Measurements from ENCODE around the gene CDC20. TPM values are rescaled to one million over a fixed set of nuclear protein-coding genes. Genes with fewer than 3 reads are reported as not detected.

The CDC20 gene
- total and polyA plus RNA-seq, 2 of the 8 experiments (the other 6 are each of a cell fraction or from before 2014, with no cell fraction given): 214 to 221 TPM

DNA sequence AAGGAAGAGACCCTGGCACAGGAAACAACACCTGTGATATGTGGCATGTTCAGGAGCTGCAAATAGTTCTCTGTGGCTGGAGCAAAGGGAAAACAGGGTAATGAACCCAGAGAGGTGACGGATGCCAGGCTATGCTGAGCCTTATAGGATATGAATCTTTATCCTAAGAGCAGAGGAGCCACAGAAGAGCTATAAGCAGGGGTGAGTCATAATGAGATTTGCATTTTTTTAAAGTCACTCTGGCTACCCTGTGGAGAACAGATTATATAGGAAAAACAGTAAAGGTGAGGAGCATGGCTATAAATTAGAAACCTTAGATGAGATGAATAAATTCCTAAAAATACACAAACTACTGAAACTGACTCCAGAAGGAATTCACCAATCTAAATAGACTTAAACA is 34.0 kb upstream of the CDC20 start (continued):
- TF ChIP-seq, protein P1, sequence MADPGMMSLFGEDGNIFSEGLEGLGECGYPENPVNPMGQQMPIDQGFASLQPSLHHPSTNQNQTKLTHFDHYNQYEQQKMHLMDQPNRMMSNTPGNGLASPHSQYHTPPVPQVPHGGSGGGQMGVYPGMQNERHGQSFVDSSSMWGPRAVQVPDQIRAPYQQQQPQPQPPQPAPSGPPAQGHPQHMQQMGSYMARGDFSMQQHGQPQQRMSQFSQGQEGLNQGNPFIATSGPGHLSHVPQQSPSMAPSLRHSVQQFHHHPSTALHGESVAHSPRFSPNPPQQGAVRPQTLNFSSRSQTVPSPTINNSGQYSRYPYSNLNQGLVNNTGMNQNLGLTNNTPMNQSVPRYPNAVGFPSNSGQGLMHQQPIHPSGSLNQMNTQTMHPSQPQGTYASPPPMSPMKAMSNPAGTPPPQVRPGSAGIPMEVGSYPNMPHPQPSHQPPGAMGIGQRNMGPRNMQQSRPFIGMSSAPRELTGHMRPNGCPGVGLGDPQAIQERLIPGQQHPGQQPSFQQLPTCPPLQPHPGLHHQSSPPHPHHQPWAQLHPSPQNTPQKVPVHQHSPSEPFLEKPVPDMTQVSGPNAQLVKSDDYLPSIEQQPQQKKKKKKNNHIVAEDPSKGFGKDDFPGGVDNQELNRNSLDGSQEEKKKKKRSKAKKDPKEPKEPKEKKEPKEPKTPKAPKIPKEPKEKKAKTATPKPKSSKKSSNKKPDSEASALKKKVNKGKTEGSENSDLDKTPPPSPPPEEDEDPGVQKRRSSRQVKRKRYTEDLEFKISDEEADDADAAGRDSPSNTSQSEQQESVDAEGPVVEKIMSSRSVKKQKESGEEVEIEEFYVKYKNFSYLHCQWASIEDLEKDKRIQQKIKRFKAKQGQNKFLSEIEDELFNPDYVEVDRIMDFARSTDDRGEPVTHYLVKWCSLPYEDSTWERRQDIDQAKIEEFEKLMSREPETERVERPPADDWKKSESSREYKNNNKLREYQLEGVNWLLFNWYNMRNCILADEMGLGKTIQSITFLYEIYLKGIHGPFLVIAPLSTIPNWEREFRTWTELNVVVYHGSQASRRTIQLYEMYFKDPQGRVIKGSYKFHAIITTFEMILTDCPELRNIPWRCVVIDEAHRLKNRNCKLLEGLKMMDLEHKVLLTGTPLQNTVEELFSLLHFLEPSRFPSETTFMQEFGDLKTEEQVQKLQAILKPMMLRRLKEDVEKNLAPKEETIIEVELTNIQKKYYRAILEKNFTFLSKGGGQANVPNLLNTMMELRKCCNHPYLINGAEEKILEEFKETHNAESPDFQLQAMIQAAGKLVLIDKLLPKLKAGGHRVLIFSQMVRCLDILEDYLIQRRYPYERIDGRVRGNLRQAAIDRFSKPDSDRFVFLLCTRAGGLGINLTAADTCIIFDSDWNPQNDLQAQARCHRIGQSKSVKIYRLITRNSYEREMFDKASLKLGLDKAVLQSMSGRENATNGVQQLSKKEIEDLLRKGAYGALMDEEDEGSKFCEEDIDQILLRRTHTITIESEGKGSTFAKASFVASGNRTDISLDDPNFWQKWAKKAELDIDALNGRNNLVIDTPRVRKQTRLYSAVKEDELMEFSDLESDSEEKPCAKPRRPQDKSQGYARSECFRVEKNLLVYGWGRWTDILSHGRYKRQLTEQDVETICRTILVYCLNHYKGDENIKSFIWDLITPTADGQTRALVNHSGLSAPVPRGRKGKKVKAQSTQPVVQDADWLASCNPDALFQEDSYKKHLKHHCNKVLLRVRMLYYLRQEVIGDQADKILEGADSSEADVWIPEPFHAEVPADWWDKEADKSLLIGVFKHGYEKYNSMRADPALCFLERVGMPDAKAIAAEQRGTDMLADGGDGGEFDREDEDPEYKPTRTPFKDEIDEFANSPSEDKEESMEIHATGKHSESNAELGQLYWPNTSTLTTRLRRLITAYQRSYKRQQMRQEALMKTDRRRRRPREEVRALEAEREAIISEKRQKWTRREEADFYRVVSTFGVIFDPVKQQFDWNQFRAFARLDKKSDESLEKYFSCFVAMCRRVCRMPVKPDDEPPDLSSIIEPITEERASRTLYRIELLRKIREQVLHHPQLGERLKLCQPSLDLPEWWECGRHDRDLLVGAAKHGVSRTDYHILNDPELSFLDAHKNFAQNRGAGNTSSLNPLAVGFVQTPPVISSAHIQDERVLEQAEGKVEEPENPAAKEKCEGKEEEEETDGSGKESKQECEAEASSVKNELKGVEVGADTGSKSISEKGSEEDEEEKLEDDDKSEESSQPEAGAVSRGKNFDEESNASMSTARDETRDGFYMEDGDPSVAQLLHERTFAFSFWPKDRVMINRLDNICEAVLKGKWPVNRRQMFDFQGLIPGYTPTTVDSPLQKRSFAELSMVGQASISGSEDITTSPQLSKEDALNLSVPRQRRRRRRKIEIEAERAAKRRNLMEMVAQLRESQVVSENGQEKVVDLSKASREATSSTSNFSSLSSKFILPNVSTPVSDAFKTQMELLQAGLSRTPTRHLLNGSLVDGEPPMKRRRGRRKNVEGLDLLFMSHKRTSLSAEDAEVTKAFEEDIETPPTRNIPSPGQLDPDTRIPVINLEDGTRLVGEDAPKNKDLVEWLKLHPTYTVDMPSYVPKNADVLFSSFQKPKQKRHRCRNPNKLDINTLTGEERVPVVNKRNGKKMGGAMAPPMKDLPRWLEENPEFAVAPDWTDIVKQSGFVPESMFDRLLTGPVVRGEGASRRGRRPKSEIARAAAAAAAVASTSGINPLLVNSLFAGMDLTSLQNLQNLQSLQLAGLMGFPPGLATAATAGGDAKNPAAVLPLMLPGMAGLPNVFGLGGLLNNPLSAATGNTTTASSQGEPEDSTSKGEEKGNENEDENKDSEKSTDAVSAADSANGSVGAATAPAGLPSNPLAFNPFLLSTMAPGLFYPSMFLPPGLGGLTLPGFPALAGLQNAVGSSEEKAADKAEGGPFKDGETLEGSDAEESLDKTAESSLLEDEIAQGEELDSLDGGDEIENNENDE (IDR thresholded peaks at IDR 0.05; ENCODE audit: insufficient replicate concordance, low read length): no peak
- TF ChIP-seq MAX (IDR thresholded peaks at IDR 0.05): no peak
- no peak for TF ChIP-seq RBBP5 (IDR thresholded peaks at IDR 0.05; ENCODE audit: borderline replicate concordance, low read depth, low read length)
- no peak for TF ChIP-seq POLR2A (IDR thresholded peaks at IDR 0.05; ENCODE audit: control extremely low read depth in 1 of 2, low read depth in 2 of 2, low read length in 2 of 2)
- TF ChIP-seq, protein P2, sequence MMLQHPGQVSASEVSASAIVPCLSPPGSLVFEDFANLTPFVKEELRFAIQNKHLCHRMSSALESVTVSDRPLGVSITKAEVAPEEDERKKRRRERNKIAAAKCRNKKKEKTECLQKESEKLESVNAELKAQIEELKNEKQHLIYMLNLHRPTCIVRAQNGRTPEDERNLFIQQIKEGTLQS (IDR thresholded peaks at IDR 0.05; ENCODE audit: insufficient read depth, low read depth, low read length): no peak
- no peak for TF ChIP-seq POU5F1 (IDR thresholded peaks at IDR 0.05; ENCODE audit: low read depth, low read length)
- TF ChIP-seq CHD1 (IDR thresholded peaks at IDR 0.05; ENCODE audit: low read depth, low read length): no peak
- no peak for TF ChIP-seq CTCF (IDR thresholded peaks at IDR 0.05; ENCODE audit: control extremely low read depth in 1 of 3, insufficient read depth in 1 of 3, low read depth in 1 of 3, low read length in 3 of 3)

Data from H1 (cell line).